ENCODE results near the gene ZNF761.

Gene ZNF761

DNA sequence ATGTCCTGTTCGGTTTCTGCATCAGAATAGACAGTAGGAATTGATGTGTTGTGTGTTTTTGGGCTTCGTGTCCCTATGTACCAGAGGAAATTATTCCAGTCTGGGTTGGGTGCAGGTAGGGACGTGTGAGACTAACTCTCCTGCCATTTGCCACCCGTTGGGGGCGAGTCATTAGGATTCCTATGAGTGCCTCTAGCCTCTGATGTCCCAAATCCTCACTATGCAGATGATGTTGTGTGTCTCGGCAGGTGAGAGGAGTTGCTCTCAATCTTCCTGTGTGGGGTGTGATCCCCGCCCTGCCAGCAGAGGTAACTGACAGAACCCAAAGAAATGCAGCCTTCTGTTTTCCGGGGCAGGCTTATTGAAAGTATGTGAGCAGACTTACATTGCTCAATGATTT is 74.9 kb downstream of the ZNF761 start:
- no peak for DNase-seq
- H3K27me3 Mint-ChIP-seq (ENCODE audit: low read depth, poor library complexity) = peaks cover 2% of the 10 kb centered on the region
- peaks cover 6% of the 10 kb centered on the region for H3K9me3 Mint-ChIP-seq
- no peaks in the 10 kb centered on the region for H3K36me3 Mint-ChIP-seq (ENCODE audit: low read depth)
- peaks cover 67% of the 10 kb centered on the region for H3K4me1 Mint-ChIP-seq
- H3K27ac Mint-ChIP-seq = peak overlapping the region; percentile 87
- TF ChIP-seq, protein P1, sequence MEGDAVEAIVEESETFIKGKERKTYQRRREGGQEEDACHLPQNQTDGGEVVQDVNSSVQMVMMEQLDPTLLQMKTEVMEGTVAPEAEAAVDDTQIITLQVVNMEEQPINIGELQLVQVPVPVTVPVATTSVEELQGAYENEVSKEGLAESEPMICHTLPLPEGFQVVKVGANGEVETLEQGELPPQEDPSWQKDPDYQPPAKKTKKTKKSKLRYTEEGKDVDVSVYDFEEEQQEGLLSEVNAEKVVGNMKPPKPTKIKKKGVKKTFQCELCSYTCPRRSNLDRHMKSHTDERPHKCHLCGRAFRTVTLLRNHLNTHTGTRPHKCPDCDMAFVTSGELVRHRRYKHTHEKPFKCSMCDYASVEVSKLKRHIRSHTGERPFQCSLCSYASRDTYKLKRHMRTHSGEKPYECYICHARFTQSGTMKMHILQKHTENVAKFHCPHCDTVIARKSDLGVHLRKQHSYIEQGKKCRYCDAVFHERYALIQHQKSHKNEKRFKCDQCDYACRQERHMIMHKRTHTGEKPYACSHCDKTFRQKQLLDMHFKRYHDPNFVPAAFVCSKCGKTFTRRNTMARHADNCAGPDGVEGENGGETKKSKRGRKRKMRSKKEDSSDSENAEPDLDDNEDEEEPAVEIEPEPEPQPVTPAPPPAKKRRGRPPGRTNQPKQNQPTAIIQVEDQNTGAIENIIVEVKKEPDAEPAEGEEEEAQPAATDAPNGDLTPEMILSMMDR (IDR thresholded peaks at IDR 0.05) = no peak
- H3K4me3 Mint-ChIP-seq = no peak overlapping the region

Data from nephron progenitor cell (in vitro differentiated cells).